HepG2 (cell line): Measurements from ENCODE around the gene GGT7. TPM values are rescaled to one million over a fixed set of nuclear protein-coding genes. Genes with fewer than 3 reads are reported as not detected.

Source experiments
- ATAC-seq: fragments of 200-7000 bp; cut with Tn5 transposase; 3 replicates; pipeline ENCODE4 v1.9.1; 2020; ENCODE audit warnings: mild to moderate bottlenecking, moderate library complexity
- BruUV-seq: library from RNA; stranded (reverse); fragments of 400-500 nt; replicated peaks from 2 replicates; lab custom pipeline; 2021; lab: Mats Ljungman, UMichigan
- CTCF ChIA-PET: fragments of 300-600 bp; formaldehyde crosslinking; extraction: SDS; loops from one replicate; lab custom pipeline; 2021; ENCODE audit warnings: low total read pairs, inconsistent platforms, low intra/inter-chr PET ratio; lab: Yijun Ruan, JAX
- POLR2A ChIA-PET: fragments of 350-600 bp; sonication (Branson Sonifier 250); formaldehyde crosslinking; loops from one replicate; lab custom pipeline; 2020; ENCODE audit warnings: antibody characterized with exemption, inconsistent platforms; lab: Yijun Ruan, JAX
- DNase-seq: peaks from one replicate; pipeline ENCODE4 v3.0.0-alpha.2; 2015; ENCODE audit warnings: low spot score
- FAIRE-seq: peaks from 3 replicates; lab custom pipeline; 2011; peaks lifted over from hg19 to GRCh38; lab: Jason Lieb, UNC
- H2AFZ ChIP-seq: one replicate; pipeline ENCODE4 v1.6.1; 2011; ENCODE audit warnings: low read length, inconsistent platforms
- H3K27ac ChIP-seq: fragments of 300-600 bp; 3 replicates; pipeline ENCODE4 v1.8.0; 2011; ENCODE audit warnings: mixed run types, mild to moderate bottlenecking, mixed read lengths, low read length, inconsistent platforms; ENCODE audit not compliant: insufficient read depth; ENCODE audit errors: extremely low read length
- H3K27me3 ChIP-seq, 2 experiments: fragments of 200-600 bp in 1 of 2; 2 replicates in 1 of 2; 3 replicates in 1 of 2; pipeline versions ENCODE4 v1.6.0 to v1.8.0; 2011; ENCODE audit warnings: low read length in 2 of 2, mild to moderate bottlenecking in 2 of 2, moderate library complexity in 2 of 2, inconsistent platforms in 1 of 2; ENCODE audit not compliant: insufficient read depth in 2 of 2, control insufficient read depth in 1 of 2
- H3K36me3 ChIP-seq, 2 experiments: fragments of 200-600 bp in 1 of 2; replicated peaks in 1 of 2; 2 replicates in 1 of 2; 3 replicates in 1 of 2; pipeline versions ENCODE4 v1.5.1 to v1.8.0; 2011; ENCODE audit warnings: low read length in 2 of 2, inconsistent platforms in 1 of 2; ENCODE audit not compliant: insufficient read depth in 2 of 2, control insufficient read depth in 1 of 2
- H3K4me1 ChIP-seq: 2 replicates; pipeline ENCODE4 v1.5.1; 2012; ENCODE audit warnings: low read length, inconsistent platforms; ENCODE audit not compliant: insufficient read depth
- H3K4me2 ChIP-seq: 2 replicates; pipeline ENCODE4 v1.6.0; 2011; ENCODE audit warnings: low read depth, low read length, inconsistent platforms
- H3K4me3 ChIP-seq, 3 experiments: fragments of 200-600 bp in 1 of 3; sonication (generic), shearing (Covaris generic) in 1 of 3; replicated peaks in 1 of 3; 2 replicates each; pipeline ENCODE4 v1.5.1; 2011 to 2016; ENCODE audit warnings: low read length in 3 of 3, inconsistent platforms in 2 of 3, low read depth in 2 of 3, mild to moderate bottlenecking in 2 of 3, control low read depth in 1 of 3, mixed read lengths in 1 of 3; ENCODE audit not compliant: insufficient read depth in 1 of 3
- H3K79me2 ChIP-seq: one replicate; pipeline ENCODE4 v1.6.1; 2011; ENCODE audit warnings: low read length, inconsistent platforms; ENCODE audit not compliant: insufficient read depth
- H3K9ac ChIP-seq: 2 replicates; pipeline ENCODE4 v1.6.0; 2011; ENCODE audit warnings: mild to moderate bottlenecking, low read depth, low read length, inconsistent platforms; ENCODE audit not compliant: insufficient read depth
- H3K9me3 ChIP-seq: 2 replicates; pipeline ENCODE4 v1.5.1; 2012; ENCODE audit warnings: mild to moderate bottlenecking, low read length
- H4K20me1 ChIP-seq: 2 replicates; pipeline ENCODE4 v1.6.0; 2011; ENCODE audit warnings: inconsistent platforms, mild to moderate bottlenecking, low read length, moderate library complexity; ENCODE audit not compliant: insufficient read depth
- JUND ChIP-seq: sonication (generic); formaldehyde crosslinking; IDR thresholded peaks from 2 replicates; pipeline ENCODE4 v1.8.0; 2022; ENCODE audit warnings: mild to moderate bottlenecking, missing genetic modification reagents
- NCOA2 ChIP-seq: sonication (generic); formaldehyde crosslinking; IDR thresholded peaks from 2 replicates; pipeline ENCODE4 v1.8.0; 2022; ENCODE audit warnings: inconsistent platforms
- PTBP1 ChIP-seq: fragments of 200-400 bp; formaldehyde crosslinking; IDR thresholded peaks from 2 replicates; pipeline ENCODE4 v1.6.1; 2018; ENCODE audit warnings: low read length, low read depth; ENCODE audit not compliant: poor library complexity, severe bottlenecking
- RORA ChIP-seq: sonication (generic); formaldehyde crosslinking; IDR thresholded peaks from 2 replicates; pipeline ENCODE4 v1.5.0; 2020; ENCODE audit warnings: mild to moderate bottlenecking, missing genetic modification reagents, moderate library complexity
- ZNF510 ChIP-seq: sonication (generic); formaldehyde crosslinking; IDR thresholded peaks from 2 replicates; pipeline ENCODE4 v1.4.0; 2020; ENCODE audit warnings: low read depth, mild to moderate bottlenecking, missing genetic modification reagents
- ZNF790 ChIP-seq: sonication (generic); formaldehyde crosslinking; IDR thresholded peaks from 2 replicates; pipeline ENCODE4 v1.8.0; 2022; ENCODE audit warnings: missing genetic modification reagents, mild to moderate bottlenecking, borderline replicate concordance
- ZNF816 ChIP-seq: sonication (generic); formaldehyde crosslinking; IDR thresholded peaks from 2 replicates; pipeline ENCODE4 v1.8.0; 2022; ENCODE audit warnings: missing genetic modification reagents, mild to moderate bottlenecking, borderline replicate concordance
- WGBS: methylation state at CpG from one replicate; pipeline ENCODE4 v1.1.6; 2017; ENCODE audit warnings: low lambda C conversion rate; 5-methylcytosine and 5-hydroxymethylcytosine counted together
- in situ Hi-C: cut with HindIII; loops from 2 replicates; pipeline ENCODE4 v1.10.0; 2017; ENCODE audit warnings: low pct_unique_long_range_greater_than_20kb; ENCODE audit not compliant: extremely low pct_ligation_motif_present
- intact Hi-C: fragments of 100-400 bp; cut with micrococcal nuclease; formaldehyde crosslinking; loops from one replicate; pipeline ENCODE4 v1.10.0; 2022; ENCODE audit not compliant: unreplicated experiment
- polyA plus RNA-seq, 8 experiments: library from polyadenylated mRNA; depleted of rRNA in 3 of 8; stranded (reverse) in 7 of 8; unstranded in 1 of 8; fragments of >200 nt; fragmentation: Illumina TruSeq in 4 of 8; extraction: Trizol in 4 of 8; gene quantifications; 2 replicates each; pipeline versions ENCODE4 v1.2.1 to v1.2.3, GENCODE V29; 2011 to 2016; ENCODE audit warnings: low read depth in 4 of 8, missing spikeins in 1 of 8, mixed read lengths in 1 of 8; ENCODE audit not compliant: insufficient read depth in 1 of 8
- total RNA-seq, 5 experiments: library from RNA; depleted of rRNA; stranded (reverse); fragments of >200 nt; fragmentation: Illumina TruSeq; extraction: Trizol; gene quantifications; 2 replicates each; pipeline ENCODE4 v1.2.3, GENCODE V29; 2016; ENCODE audit warnings: low read depth in 1 of 5
- TF ChIP-seq, protein P1 (sequence below): sonication (generic); formaldehyde crosslinking; IDR thresholded peaks from 2 replicates; pipeline ENCODE4 v1.4.0; 2020; ENCODE audit warnings: missing genetic modification reagents
- TF ChIP-seq, protein P2 (sequence below): IDR thresholded peaks from 2 replicates; pipeline ENCODE4 v1.6.1; 2012; ENCODE audit warnings: low read length, improper control_type of control experiment
- TF ChIP-seq, protein P3 (sequence below): IDR thresholded peaks from 2 replicates; pipeline ENCODE4 v1.6.1; 2012; ENCODE audit warnings: low read depth, low read length, improper control_type of control experiment
- TF ChIP-seq, protein P4 (sequence below): sonication (generic); formaldehyde crosslinking; IDR thresholded peaks from 2 replicates; pipeline ENCODE4 v1.8.1; 2023; ENCODE audit warnings: mild to moderate bottlenecking, inconsistent platforms, moderate library complexity, missing genetic modification reagents, borderline replicate concordance
- TF ChIP-seq, protein P5 (sequence below): IDR thresholded peaks from 2 replicates; pipeline ENCODE4 v1.6.1; 2016; ENCODE audit warnings: missing compliant biosample characterization, missing genetic modification reagents, borderline replicate concordance

The GGT7 gene
- total and polyA plus RNA-seq, 2 of the 13 experiments (the other 11 are each of a cell fraction or from before 2014, with no cell fraction given): 6.6 to 23.0 TPM

DNA sequence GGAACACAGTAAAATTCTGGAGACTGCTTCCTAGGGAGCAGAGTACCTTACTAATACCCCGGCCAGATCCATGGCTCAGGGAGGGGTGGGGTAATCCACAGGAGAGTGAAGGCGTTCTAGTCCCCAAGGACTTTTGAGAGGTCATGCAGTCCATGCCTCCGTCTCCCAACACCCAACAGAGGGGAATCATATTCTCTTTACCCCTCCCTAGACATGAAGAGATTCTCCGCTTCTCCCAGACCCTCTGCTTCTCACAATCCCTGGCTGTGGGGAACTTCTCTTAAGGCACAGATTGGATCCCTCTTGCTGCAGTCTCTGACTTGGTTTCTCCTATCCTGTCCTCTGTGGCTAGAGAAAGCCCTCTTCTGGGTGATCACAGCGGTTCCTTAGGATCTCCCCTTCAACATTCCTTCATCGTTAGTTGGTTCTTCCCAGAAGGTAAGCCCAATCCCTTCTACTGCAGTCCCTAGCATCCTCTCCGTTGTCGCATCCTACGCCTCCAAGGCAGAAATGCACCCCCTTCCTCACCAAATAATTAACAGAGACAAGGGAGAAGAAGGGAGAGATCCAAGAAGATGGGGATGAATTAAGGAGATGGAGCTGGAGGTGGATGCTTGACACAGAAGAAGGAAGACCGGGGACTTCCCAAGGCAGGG is 562 bp downstream of the GGT7 start:
- ChIA-PET CTCF (interaction anchor here (6.7 kb wide), 1 partner anchor 87 kb away, joined by 123 read pairs; the partner anchor contains the start of genes GSS and MYH7B), POLR2A (interaction anchor here (1.0 to 1.9 kb wide), 3 partner anchors 47 to 84 kb away, joined by 4 to 11 read pairs (median 6); partner anchors contain the start of genes GSS, MYH7B and NCOA6)
- Histone ChIP-seq H3K27ac (no peak overlapping the region), H4K20me1 (no peaks in the 10 kb centered on the region), H3K79me2 (peaks cover 15% of the 10 kb centered on the region), H3K4me1 (peaks cover 45% of the 10 kb centered on the region), H3K36me3 (no peaks in the 10 kb centered on the region), H2AFZ (peak overlapping the region; percentile 50), H3K9ac (peak overlapping the region; percentile 69), H3K4me2 (peak overlapping the region; percentile 99), H3K9me3 (no peaks in the 10 kb centered on the region), H3K27me3 (peaks cover 0 to 4% of the 10 kb centered on the region in 2 experiments; a peak in 1 of 5 replicates), H3K4me3 (peak overlapping the region; percentile 69 to 83 (median 72))
- 14% methylated on average over 10 of the region's 10 CpGs for WGBS
- TSS peak; percentile 63 for BruUV-seq
- intact Hi-C loops (no loop called here), in situ Hi-C loops (loop anchor here (5.0 to 10.0 kb wide), 3 partner anchors 85 to 393 kb away; partner anchors contain the start of genes GSS, MYH7B and TRPC4AP)
- no peak for ATAC-seq
- no peak for FAIRE-seq
- DNase-seq: no peak
- TF ChIP-seq, protein P1, sequence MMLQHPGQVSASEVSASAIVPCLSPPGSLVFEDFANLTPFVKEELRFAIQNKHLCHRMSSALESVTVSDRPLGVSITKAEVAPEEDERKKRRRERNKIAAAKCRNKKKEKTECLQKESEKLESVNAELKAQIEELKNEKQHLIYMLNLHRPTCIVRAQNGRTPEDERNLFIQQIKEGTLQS (CRISPR knock-in tag): no peak
- TF ChIP-seq RORA (CRISPR knock-in tag): no peak
- TF ChIP-seq, protein P2, sequence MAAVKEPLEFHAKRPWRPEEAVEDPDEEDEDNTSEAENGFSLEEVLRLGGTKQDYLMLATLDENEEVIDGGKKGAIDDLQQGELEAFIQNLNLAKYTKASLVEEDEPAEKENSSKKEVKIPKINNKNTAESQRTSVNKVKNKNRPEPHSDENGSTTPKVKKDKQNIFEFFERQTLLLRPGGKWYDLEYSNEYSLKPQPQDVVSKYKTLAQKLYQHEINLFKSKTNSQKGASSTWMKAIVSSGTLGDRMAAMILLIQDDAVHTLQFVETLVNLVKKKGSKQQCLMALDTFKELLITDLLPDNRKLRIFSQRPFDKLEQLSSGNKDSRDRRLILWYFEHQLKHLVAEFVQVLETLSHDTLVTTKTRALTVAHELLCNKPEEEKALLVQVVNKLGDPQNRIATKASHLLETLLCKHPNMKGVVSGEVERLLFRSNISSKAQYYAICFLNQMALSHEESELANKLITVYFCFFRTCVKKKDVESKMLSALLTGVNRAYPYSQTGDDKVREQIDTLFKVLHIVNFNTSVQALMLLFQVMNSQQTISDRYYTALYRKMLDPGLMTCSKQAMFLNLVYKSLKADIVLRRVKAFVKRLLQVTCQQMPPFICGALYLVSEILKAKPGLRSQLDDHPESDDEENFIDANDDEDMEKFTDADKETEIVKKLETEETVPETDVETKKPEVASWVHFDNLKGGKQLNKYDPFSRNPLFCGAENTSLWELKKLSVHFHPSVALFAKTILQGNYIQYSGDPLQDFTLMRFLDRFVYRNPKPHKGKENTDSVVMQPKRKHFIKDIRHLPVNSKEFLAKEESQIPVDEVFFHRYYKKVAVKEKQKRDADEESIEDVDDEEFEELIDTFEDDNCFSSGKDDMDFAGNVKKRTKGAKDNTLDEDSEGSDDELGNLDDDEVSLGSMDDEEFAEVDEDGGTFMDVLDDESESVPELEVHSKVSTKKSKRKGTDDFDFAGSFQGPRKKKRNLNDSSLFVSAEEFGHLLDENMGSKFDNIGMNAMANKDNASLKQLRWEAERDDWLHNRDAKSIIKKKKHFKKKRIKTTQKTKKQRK: no peak
- no peak for TF ChIP-seq ZNF790
- TF ChIP-seq, protein P3, sequence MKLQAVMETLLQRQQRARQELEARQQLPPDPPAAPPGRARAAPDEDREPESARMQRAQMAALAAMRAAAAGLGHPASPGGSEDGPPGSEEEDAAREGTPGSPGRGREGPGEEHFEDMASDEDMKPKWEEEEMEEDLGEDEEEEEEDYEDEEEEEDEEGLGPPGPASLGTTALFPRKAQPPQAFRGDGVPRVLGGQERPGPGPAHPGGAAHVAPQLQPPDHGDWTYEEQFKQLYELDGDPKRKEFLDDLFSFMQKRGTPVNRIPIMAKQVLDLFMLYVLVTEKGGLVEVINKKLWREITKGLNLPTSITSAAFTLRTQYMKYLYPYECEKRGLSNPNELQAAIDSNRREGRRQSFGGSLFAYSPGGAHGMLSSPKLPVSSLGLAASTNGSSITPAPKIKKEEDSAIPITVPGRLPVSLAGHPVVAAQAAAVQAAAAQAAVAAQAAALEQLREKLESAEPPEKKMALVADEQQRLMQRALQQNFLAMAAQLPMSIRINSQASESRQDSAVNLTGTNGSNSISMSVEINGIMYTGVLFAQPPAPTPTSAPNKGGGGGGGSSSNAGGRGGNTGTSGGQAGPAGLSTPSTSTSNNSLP: 0 out of 2 replicates have a peak, but pooled peaks have one; percentile 6
- TF ChIP-seq PTBP1: no peak
- TF ChIP-seq JUND (CRISPR knock-in tag): no peak
- TF ChIP-seq, protein P4, sequence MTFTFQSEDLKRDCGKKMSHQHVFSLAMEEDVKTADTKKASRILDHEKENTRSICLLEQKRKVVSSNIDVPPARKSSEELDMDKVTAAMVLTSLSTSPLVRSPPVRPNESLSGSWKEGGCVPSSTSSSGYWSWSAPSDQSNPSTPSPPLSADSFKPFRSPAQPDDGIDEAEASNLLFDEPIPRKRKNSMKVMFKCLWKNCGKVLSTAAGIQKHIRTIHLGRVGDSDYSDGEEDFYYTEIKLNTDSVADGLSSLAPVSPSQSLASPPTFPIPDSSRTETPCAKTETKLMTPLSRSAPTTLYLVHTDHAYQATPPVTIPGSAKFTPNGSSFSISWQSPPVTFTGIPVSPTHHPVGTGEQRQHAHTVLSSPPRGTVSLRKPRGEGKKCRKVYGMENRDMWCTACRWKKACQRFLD: no peak
- TF ChIP-seq NCOA2 (CRISPR knock-in tag): no peak
- TF ChIP-seq, protein P5, sequence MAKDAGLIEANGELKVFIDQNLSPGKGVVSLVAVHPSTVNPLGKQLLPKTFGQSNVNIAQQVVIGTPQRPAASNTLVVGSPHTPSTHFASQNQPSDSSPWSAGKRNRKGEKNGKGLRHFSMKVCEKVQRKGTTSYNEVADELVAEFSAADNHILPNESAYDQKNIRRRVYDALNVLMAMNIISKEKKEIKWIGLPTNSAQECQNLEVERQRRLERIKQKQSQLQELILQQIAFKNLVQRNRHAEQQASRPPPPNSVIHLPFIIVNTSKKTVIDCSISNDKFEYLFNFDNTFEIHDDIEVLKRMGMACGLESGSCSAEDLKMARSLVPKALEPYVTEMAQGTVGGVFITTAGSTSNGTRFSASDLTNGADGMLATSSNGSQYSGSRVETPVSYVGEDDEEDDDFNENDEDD: no peak
- TF ChIP-seq ZNF510 (CRISPR knock-in tag): no peak
- TF ChIP-seq ZNF816: no peak
